ENCODE results near the gene PDP2. TPM values are rescaled to one million over a fixed set of nuclear protein-coding genes. Genes with fewer than 3 reads are reported as not detected.

PDP2 gene
- total and polyA plus RNA-seq, 10 of the 15 experiments (the other 5 are each of a cell fraction or from before 2014, with no cell fraction given), result 1.9 to 31.1 (median 6.2) TPM

DNA sequence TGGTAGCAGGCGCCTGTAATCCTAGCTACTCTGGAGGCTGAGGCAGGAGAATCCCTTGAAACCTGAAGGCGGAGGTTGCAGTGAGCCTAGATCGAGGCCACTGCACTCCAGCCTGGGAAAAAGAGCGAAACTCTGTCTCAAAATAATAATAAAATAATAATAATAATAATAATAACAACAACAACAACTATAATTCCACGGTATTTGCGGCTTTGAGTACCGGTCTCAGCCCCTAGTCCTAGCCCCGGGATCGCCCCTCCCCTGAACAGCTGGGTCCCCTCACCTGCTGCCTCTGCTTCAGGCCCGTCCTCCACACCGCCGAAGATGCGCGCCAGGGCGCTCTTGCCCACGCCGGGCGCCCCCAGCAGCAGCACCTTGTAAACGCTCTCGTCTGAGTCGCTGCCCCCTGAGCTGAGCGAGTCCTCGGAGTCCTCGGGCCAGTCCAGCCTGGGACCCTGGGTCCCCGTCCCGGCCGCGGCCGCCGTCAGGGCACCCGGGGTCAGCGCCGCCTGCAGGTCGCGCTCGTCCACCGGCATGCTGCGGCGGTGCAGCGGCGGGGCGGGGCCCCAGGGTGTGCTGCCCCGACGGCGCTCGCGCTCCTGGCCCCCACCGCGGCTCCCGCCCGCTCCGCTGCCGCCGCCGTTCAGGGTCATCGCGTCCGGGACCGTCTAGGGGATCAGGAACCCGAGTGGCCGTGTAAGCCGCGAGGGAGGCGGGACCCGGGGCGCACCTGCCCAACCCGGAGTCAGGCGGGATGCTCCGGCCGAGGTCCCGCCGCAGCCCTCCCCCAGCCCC is 44.4 kb downstream of the PDP2 start:
- Histone ChIP-seq H3K79me2 (ENCODE audit: control insufficient read depth, insufficient read depth, low read length) (no peaks in the 10 kb centered on the region), H4K20me1 (ENCODE audit: control insufficient read depth, insufficient read depth) (no peaks in the 10 kb centered on the region), H3K36me3 (ENCODE audit: control insufficient read depth in 2 of 2, insufficient read depth in 2 of 2, low read length in 1 of 2) (no peaks in the 10 kb centered on the region), H3K4me1 (ENCODE audit: control insufficient read depth, insufficient read depth, low read length) (peaks cover 29% of the 10 kb centered on the region), H3K4me3 (peak overlapping the region; percentile 53), H3K9ac (ENCODE audit: control insufficient read depth, insufficient read depth, low read length) (no peak overlapping the region), H3K9me3 (replicated peaks; ENCODE audit: control insufficient read depth, insufficient read depth, low read length) (no peaks in the 10 kb centered on the region), H3K4me2 (ENCODE audit: control insufficient read depth, insufficient read depth) (peak overlapping the region; percentile 79), H3K27me3 (replicated peaks in 1 of 2; ENCODE audit: control insufficient read depth in 2 of 2, insufficient read depth in 2 of 2, low read length in 1 of 2) (no peaks in the 10 kb centered on the region; a peak in 3 of 4 replicates), H2AFZ (ENCODE audit: control insufficient read depth, low read depth, low read length) (no peak overlapping the region), H3K27ac (ENCODE audit: control insufficient read depth, insufficient read depth) (no peak overlapping the region)
- no peak for DNase-seq (ENCODE audit: low read depth, low spot score)
- intact Hi-C loops (cut with micrococcal nuclease; ENCODE audit: unreplicated experiment) (loop anchor here (5.0 kb wide), 1 partner anchor 172 kb away; the partner anchor contains the start of gene DYNC1LI2), in situ Hi-C loops (cut with MboI) (no loop called here)
- CTCF ChIA-PET, result interaction anchor here (0.5 to 6.7 kb wide), 4 partner anchors 31 to 173 kb away, joined by 3 to 77 read pairs (median 5); partner anchors contain the start of gene NAE1
- no peak for FAIRE-seq
- RAD21 ChIA-PET (ENCODE audit: unreplicated experiment), result no interaction called here
- ATAC-seq, result peak; percentile 72
- POLR2A ChIA-PET, result no interaction called here
- SMC1A ChIA-PET (ENCODE audit: uncharacterized antibody, unreplicated experiment), result no interaction called here
- BruUV-seq (replicated peaks), result TSS peak; percentile 46
- WGBS (ENCODE audit: insufficient coverage, insufficient replicate concordance, low lambda C conversion rate, missing lambda C conversion rate), result 14% methylated on average over 68 of the region's 72 CpGs
- TF ChIP-seq PML (IDR thresholded peaks at IDR 0.05; ENCODE audit: low read length) (no peak), RB1 (IDR thresholded peaks at IDR 0.05; ENCODE audit: borderline replicate concordance) (0 out of 2 replicates have a peak, but pooled peaks have one; percentile 43), NR2F1 (conservative IDR thresholded peaks at IDR 0.05) (peak; percentile 87), NFYA (IDR thresholded peaks at IDR 0.05; ENCODE audit: borderline replicate concordance, low read depth, low read length) (no peak), LARP7 (IDR thresholded peaks at IDR 0.05) (peak; percentile 66), CHD4 (IDR thresholded peaks at IDR 0.05) (no peak), SMARCA5 (IDR thresholded peaks at IDR 0.05) (0 out of 2 replicates have a peak, but pooled peaks have one; percentile 73), TCF3 (IDR thresholded peaks at IDR 0.05; ENCODE audit: borderline replicate concordance, insufficient read depth, low read depth, low read length) (no peak), ZBED1 (IDR thresholded peaks at IDR 0.05; ENCODE audit: borderline replicate concordance) (no peak), CREM (IDR thresholded peaks at IDR 0.05; ENCODE audit: low read depth) (no peak), CTCF (IDR thresholded peaks at IDR 0.05 in 2 of 3, conservative IDR thresholded peaks at IDR 0.05 in 1 of 3; ENCODE audit: control insufficient read depth in 2 of 3, extremely low read depth in 1 of 3, insufficient read depth in 1 of 3, low read depth in 3 of 3, low read length in 3 of 3) (peak; percentile 33 to 45 (median 34); a peak in 5 of 6 replicates), BHLHE40 (IDR thresholded peaks at IDR 0.05; ENCODE audit: borderline replicate concordance in 1 of 2, low read depth in 2 of 2, low read length in 1 of 2) (peak in 1 of 2 experiments; percentile 56; a peak in 2 of 4 replicates), YY1 (IDR thresholded peaks at IDR 0.05; ENCODE audit: low read depth, low read length) (peak; percentile 32; the same call in 1 of the 2 replicates), NR2C1 (IDR thresholded peaks at IDR 0.05) (0 out of 2 replicates have a peak, but pooled peaks have one; percentile 28), RBBP5 (conservative IDR thresholded peaks at IDR 0.05) (no peak), TCF12 (IDR thresholded peaks at IDR 0.05; ENCODE audit: low read depth, low read length) (0 out of 2 replicates have a peak, but pooled peaks have one; percentile 14), IKZF1 (conservative IDR thresholded peaks at IDR 0.05) (peak; percentile 88)
- TF ChIP-seq, protein P1, sequence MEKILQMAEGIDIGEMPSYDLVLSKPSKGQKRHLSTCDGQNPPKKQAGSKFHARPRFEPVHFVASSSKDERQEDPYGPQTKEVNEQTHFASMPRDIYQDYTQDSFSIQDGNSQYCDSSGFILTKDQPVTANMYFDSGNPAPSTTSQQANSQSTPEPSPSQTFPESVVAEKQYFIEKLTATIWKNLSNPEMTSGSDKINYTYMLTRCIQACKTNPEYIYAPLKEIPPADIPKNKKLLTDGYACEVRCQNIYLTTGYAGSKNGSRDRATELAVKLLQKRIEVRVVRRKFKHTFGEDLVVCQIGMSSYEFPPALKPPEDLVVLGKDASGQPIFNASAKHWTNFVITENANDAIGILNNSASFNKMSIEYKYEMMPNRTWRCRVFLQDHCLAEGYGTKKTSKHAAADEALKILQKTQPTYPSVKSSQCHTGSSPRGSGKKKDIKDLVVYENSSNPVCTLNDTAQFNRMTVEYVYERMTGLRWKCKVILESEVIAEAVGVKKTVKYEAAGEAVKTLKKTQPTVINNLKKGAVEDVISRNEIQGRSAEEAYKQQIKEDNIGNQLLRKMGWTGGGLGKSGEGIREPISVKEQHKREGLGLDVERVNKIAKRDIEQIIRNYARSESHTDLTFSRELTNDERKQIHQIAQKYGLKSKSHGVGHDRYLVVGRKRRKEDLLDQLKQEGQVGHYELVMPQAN (conservative IDR thresholded peaks at IDR 0.05), result 0 out of 2 replicates have a peak, but pooled peaks have one; percentile 39

Data from GM12878 (cell line).